PC-9 (cell line): ENCODE data around the gene MMP13. TPM values are rescaled to one million over a fixed set of nuclear protein-coding genes. Genes with fewer than 3 reads are reported as not detected.

ENCODE experiments used
- BruUV-seq: library from RNA; stranded (reverse); fragments of 400-500 nt; replicated peaks from 2 replicates; lab custom pipeline; 2021; lab: Mats Ljungman, UMichigan
- CTCF ChIA-PET: fragments of 300-600 bp; sonication (Branson Sonifier 250); formaldehyde crosslinking; loops from one replicate; lab custom pipeline; 2022; ENCODE audit warnings: antibody characterized with exemption; lab: Charles Lee
- POLR2A ChIA-PET: fragments of 300-600 bp; sonication (Branson Sonifier 250); formaldehyde crosslinking; loops from one replicate; lab custom pipeline; 2022; ENCODE audit warnings: antibody characterized with exemption; ENCODE audit not compliant: unreplicated experiment; lab: Charles Lee
- DNase-seq, 2 experiments: peaks; one replicate each; pipeline versions ENCODE4 v3.0.0 to v3.0.0-alpha.2; 2015 to 2022; ENCODE audit warnings: mixed read lengths in 1 of 2
- H2AFZ ChIP-seq: fragments of 200-600 bp; sonication (generic); 2 replicates; pipeline ENCODE4 v1.8.1; 2017; ENCODE audit warnings: antibody characterized with exemption
- H3F3A ChIP-seq: fragments of 200-600 bp; sonication (generic); 2 replicates; pipeline ENCODE4 v1.8.1; 2017; ENCODE audit warnings: antibody characterized with exemption, mild to moderate bottlenecking, low read depth; ENCODE audit not compliant: insufficient read depth
- H3K27ac ChIP-seq: fragments of 200-600 bp; sonication (generic); 2 replicates; pipeline ENCODE4 v1.6.1; 2016; ENCODE audit warnings: mixed run types
- H3K27me3 ChIP-seq: fragments of 200-600 bp; sonication (generic); 2 replicates; pipeline ENCODE4 v1.6.1; 2016; ENCODE audit warnings: low read depth, mixed run types; ENCODE audit not compliant: insufficient read depth
- H3K36me3 ChIP-seq: fragments of 200-600 bp; sonication (generic); 2 replicates; pipeline ENCODE4 v1.6.1; 2016; ENCODE audit warnings: low read depth, mixed run types
- H3K4me1 ChIP-seq: fragments of 200-600 bp; sonication (generic); replicated peaks from 2 replicates; pipeline ENCODE4 v1.6.1; 2016; ENCODE audit warnings: mixed run types; ENCODE audit not compliant: insufficient read depth
- H3K4me2 ChIP-seq: fragments of 200-600 bp; sonication (generic); 2 replicates; pipeline ENCODE4 v1.6.1; 2017; ENCODE audit warnings: mixed run types
- H3K4me3 ChIP-seq: fragments of 200-600 bp; sonication (generic); 2 replicates; pipeline ENCODE4 v1.6.1; 2016; ENCODE audit warnings: mixed run types
- H3K79me2 ChIP-seq: fragments of 200-600 bp; sonication (generic); 2 replicates; pipeline ENCODE4 v1.6.1; 2017; ENCODE audit warnings: low read depth, mixed run types
- H3K9me2 ChIP-seq: fragments of 200-600 bp; sonication (generic); 2 replicates; pipeline ENCODE4 v1.8.1; 2017; ENCODE audit warnings: mild to moderate bottlenecking; ENCODE audit not compliant: insufficient read depth
- H3K9me3 ChIP-seq: fragments of 200-600 bp; sonication (generic); 2 replicates; pipeline ENCODE4 v1.8.1; 2016; ENCODE audit warnings: low read depth; ENCODE audit not compliant: insufficient read depth
- H4K20me1 ChIP-seq: fragments of 200-600 bp; sonication (generic); 2 replicates; pipeline ENCODE4 v1.8.1; 2017; ENCODE audit not compliant: insufficient read depth
- CTCF ChIP-seq: fragments of 200-600 bp; sonication (generic); conservative IDR thresholded peaks from 2 replicates; pipeline ENCODE4 v1.6.1; 2017; ENCODE audit warnings: mixed run types, antibody characterized with exemption, mild to moderate bottlenecking, moderate library complexity
- EZH2 ChIP-seq: fragments of 200-600 bp; sonication (generic); IDR thresholded peaks from 2 replicates; pipeline ENCODE4 v1.8.0; 2017; ENCODE audit warnings: antibody characterized with exemption, low read depth
- intact Hi-C: fragments of 100-400 bp; cut with micrococcal nuclease; formaldehyde crosslinking; loops from one replicate; pipeline ENCODE4 v1.10.0; 2022; ENCODE audit not compliant: unreplicated experiment
- total RNA-seq: library from RNA; stranded (reverse); gene quantifications from 2 replicates; pipeline ENCODE4 v1.2.3, GENCODE V29; 2021

Gene MMP13
- total RNA-seq, 1 experiment from 2014 or later: not detected

DNA sequence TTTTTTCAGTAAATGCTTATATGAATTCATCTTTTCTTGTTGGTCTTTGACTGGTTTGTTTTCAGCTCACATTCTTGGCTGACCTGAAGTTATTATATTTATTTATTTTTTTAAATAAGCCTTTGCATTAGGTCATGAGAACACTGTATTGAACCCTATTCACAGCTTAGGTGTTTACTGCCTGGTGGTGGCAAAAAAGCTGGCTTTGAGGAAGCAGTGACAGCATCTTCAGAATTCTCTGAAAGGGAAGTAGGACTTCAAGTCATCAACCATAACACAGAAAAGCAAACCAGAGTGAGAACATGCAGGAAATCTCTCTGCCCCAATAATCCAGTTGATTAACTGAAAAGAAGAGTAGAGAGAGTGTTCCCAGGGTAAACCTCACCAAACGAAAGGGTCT is 30.3 kb upstream of the MMP13 start:
- no peaks in the 10 kb centered on the region for H3K36me3 ChIP-seq
- H3K27me3 ChIP-seq: no peaks in the 10 kb centered on the region
- TF ChIP-seq EZH2 (no peak), CTCF (no peak)
- H3K79me2 ChIP-seq: no peaks in the 10 kb centered on the region
- no peaks in the 10 kb centered on the region; the same call in 1 of the 2 replicates for H3K4me1 ChIP-seq
- H3K9me2 ChIP-seq: no peaks in the 10 kb centered on the region
- intact Hi-C loops: no loop called here
- DNase-seq: no peak
- no peak overlapping the region for H3K27ac ChIP-seq
- H2AFZ ChIP-seq: no peak overlapping the region
- no peaks in the 10 kb centered on the region for H4K20me1 ChIP-seq
- ChIA-PET CTCF (no interaction called here), POLR2A (no interaction called here)
- H3F3A ChIP-seq: no peaks in the 10 kb centered on the region
- no TSS peak for BruUV-seq
- no peak overlapping the region for H3K4me2 ChIP-seq
- no peaks in the 10 kb centered on the region for H3K9me3 ChIP-seq
- no peak overlapping the region for H3K4me3 ChIP-seq

GRCh38 chr11:102983486-102983885 is 28.0 kb upstream of the MMP13 start:
- Histone ChIP-seq H4K20me1 (no peaks in the 10 kb centered on the region), H3K27me3 (no peaks in the 10 kb centered on the region), H2AFZ (no peak overlapping the region), H3K9me3 (0 out of 2 replicates have a peak, but pooled peaks cover 5% of the 10 kb centered on the region), H3K4me3 (no peak overlapping the region), H3K4me1 (no peaks in the 10 kb centered on the region; the same call in 1 of the 2 replicates), H3K36me3 (no peaks in the 10 kb centered on the region), H3K27ac (no peak overlapping the region), H3K4me2 (no peak overlapping the region), H3K79me2 (no peaks in the 10 kb centered on the region), H3K9me2 (no peaks in the 10 kb centered on the region), H3F3A (no peaks in the 10 kb centered on the region)
- ChIA-PET CTCF (no interaction called here), POLR2A (no interaction called here)
- TF ChIP-seq CTCF: no peak
- no peak for TF ChIP-seq EZH2
- BruUV-seq: no TSS peak
- intact Hi-C loops: no loop called here
- DNase-seq: no peak

- no peaks in the 10 kb centered on the region for H3K36me3 ChIP-seq
- intact Hi-C loops: no loop called here
- H3K4me2 ChIP-seq: no peak overlapping the region
- ChIA-PET POLR2A (no interaction called here), CTCF (no interaction called here)
- H3F3A ChIP-seq: no peaks in the 10 kb centered on the region
- DNase-seq: no peak
- H3K4me1 ChIP-seq: 0 out of 2 replicates have a peak, but pooled peaks cover 5% of the 10 kb centered on the region
- peaks cover 10% of the 10 kb centered on the region; the same call in 1 of the 2 replicates for H3K9me3 ChIP-seq
- no peak overlapping the region for H3K27ac ChIP-seq
- H3K9me2 ChIP-seq: no peaks in the 10 kb centered on the region
- H3K4me3 ChIP-seq: no peak overlapping the region
- H4K20me1 ChIP-seq: no peaks in the 10 kb centered on the region
- H2AFZ ChIP-seq: no peak overlapping the region
- no peaks in the 10 kb centered on the region for H3K27me3 ChIP-seq
- no peaks in the 10 kb centered on the region for H3K79me2 ChIP-seq
- TF ChIP-seq CTCF: no peak
- no peak for TF ChIP-seq EZH2
- BruUV-seq: no TSS peak
These were observed 25.9 kb upstream of the MMP13 start for GRCh38 chr11:102981324-102981910.
